Muscle layer of colon (tissue), 2 donors: ENCODE measurements around the gene SLC22A13.

Experiments
- H3K27ac ChIP-seq: one replicate; pipeline ENCODE4 v1.7.0; 2013; ENCODE audit warnings: low read depth, mild to moderate bottlenecking, low read length, moderate library complexity
- H3K27me3 ChIP-seq, 2 donors: one replicate each; pipeline ENCODE4 v1.7.0; 2013; ENCODE audit warnings: low read length in 2 of 2, mild to moderate bottlenecking in 2 of 2; ENCODE audit not compliant: insufficient read depth in 2 of 2, control insufficient read depth in 1 of 2
- H3K36me3 ChIP-seq: one replicate; pipeline ENCODE4 v1.7.0; 2013; ENCODE audit warnings: mild to moderate bottlenecking, low read length; ENCODE audit not compliant: insufficient read depth
- H3K4me1 ChIP-seq: one replicate; pipeline ENCODE4 v1.7.0; 2013; ENCODE audit warnings: mild to moderate bottlenecking, low read length; ENCODE audit not compliant: insufficient read depth
- H3K4me3 ChIP-seq, 2 donors: one replicate each; pipeline ENCODE4 v1.7.0; 2013; ENCODE audit warnings: low read length in 2 of 2, low read depth in 1 of 2, mild to moderate bottlenecking in 1 of 2, moderate library complexity in 1 of 2
- H3K9ac ChIP-seq: one replicate; pipeline ENCODE4 v1.7.0; 2013; ENCODE audit warnings: low read length
- H3K9me3 ChIP-seq: one replicate; pipeline ENCODE4 v1.7.0; 2013; ENCODE audit warnings: mild to moderate bottlenecking, low read length
- donor health status: abdominal sarcoma.
- donor health status: Adenocarcinoma of cecum.

The SLC22A13 gene

DNA sequence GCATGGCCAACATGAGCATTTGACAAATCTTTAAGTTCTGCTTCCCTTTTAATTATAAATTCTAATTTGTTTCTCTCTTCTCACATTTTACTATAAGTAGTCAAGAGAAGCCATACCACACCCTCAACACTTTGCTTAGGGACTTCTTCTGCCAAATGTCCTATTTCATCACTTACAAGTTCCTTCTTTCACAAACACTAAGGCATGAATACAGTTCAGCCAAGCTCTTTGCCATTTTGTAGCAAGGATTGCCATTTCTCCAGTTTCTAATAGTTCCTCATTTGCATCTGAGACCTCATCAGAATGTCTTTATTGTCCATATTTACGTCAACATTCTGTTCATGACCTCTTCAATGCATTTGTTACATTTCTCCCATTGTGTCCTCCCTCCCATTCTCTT is 45.9 kb downstream of the SLC22A13 start:
- Histone ChIP-seq H3K9ac (no peak overlapping the region), H3K9me3 (no peaks in the 10 kb centered on the region), H3K4me3 (no peak overlapping the region), H3K36me3 (no peaks in the 10 kb centered on the region), H3K4me1 (no peaks in the 10 kb centered on the region), H3K27me3 (no peaks in the 10 kb centered on the region), H3K27ac (no peak overlapping the region)

DNA sequence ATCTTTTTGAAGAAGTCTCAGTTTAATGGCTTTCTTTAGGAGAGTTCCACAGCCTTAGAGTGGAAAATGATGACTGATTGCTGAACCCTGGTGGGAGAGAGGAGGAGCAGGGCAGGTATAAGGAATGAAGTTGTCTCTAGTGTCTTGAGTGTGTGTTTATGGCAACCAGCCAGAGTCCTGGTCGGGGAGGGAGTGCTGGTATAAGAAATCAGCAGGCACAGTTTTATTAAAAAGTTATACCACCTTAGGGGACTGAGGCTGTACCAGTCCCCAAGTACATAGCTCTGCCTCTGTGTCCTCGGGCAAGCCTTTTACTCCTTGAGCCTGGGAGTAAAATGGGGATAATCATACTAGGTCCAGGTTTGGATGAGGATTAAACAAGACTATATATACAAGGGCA is 46.3 kb downstream of the SLC22A13 start:
- Histone ChIP-seq H3K27me3 (no peaks in the 10 kb centered on the region), H3K9me3 (no peaks in the 10 kb centered on the region), H3K4me3 (no peak overlapping the region), H3K9ac (no peak overlapping the region), H3K4me1 (no peaks in the 10 kb centered on the region), H3K36me3 (no peaks in the 10 kb centered on the region), H3K27ac (no peak overlapping the region)

DNA sequence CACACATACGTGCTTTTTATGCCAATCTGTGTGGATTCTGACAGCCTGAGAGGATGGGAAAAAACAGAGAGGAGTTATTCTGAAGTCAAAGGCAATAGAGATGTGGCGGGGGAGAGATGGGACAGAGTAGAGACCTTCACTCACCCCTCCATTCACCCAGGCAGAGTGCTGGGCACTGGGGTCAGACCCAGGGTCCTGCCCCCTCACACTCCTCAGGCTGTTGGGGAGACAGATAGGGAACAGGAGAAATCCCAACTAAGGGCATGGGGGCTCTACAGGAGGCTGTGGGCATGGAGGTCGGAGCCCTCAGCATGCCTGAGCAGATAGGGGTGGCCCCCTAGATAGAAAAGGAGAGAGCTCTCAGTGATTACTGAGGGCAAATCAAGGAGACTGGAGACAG is 46.7 kb downstream of the SLC22A13 start:
- Histone ChIP-seq H3K36me3 (no peaks in the 10 kb centered on the region), H3K9ac (no peak overlapping the region), H3K4me1 (no peaks in the 10 kb centered on the region), H3K27me3 (no peaks in the 10 kb centered on the region), H3K27ac (no peak overlapping the region), H3K4me3 (no peak overlapping the region), H3K9me3 (no peaks in the 10 kb centered on the region)

DNA sequence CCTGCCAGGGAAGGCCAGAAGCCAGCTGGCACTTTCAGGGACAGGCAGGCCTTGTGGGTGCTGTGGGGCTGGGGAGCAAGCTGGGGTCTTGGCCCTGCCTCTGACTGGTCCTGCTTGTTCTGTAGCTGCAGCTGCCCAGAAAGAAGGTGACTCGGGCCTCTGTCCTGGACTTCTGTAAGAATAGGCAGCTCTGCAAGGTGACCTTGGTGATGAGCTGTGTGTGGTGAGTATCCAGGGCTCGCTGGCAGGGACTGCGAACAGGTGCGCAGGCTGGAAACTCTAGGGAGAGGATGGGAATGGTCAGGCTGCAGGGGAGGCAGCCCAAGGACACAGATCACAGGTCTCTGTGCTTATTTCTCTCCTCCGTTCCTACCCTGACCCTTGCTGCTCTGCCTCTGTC is 47.7 kb downstream of the SLC22A13 start:
- Histone ChIP-seq H3K9ac (no peak overlapping the region), H3K4me3 (no peak overlapping the region), H3K4me1 (no peaks in the 10 kb centered on the region), H3K27ac (no peak overlapping the region), H3K9me3 (no peaks in the 10 kb centered on the region), H3K36me3 (no peaks in the 10 kb centered on the region), H3K27me3 (no peaks in the 10 kb centered on the region)

DNA sequence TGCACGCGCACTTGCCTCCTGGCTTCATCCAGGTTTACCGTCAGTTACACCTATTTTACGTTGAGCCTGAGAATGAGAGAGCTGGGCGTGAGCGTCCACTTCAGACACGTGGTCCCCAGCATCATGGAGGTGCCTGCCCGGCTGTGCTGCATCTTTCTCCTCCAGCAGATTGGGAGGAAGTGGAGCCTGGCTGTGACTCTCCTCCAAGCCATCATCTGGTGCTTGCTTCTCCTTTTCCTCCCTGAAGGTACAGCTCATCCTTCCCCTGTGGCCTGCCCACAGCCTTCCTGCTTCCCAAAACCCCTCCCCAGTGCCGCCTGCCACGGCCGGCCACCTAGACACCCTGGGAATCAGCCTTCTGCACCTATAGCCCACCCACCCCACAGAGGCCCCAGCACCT is 48.1 kb downstream of the SLC22A13 start:
- H3K36me3 ChIP-seq: no peaks in the 10 kb centered on the region
- H3K4me3 ChIP-seq: no peak overlapping the region
- H3K27me3 ChIP-seq: no peaks in the 10 kb centered on the region
- H3K4me1 ChIP-seq: no peaks in the 10 kb centered on the region
- H3K27ac ChIP-seq: no peak overlapping the region
- H3K9ac ChIP-seq: no peak overlapping the region
- no peaks in the 10 kb centered on the region for H3K9me3 ChIP-seq

DNA sequence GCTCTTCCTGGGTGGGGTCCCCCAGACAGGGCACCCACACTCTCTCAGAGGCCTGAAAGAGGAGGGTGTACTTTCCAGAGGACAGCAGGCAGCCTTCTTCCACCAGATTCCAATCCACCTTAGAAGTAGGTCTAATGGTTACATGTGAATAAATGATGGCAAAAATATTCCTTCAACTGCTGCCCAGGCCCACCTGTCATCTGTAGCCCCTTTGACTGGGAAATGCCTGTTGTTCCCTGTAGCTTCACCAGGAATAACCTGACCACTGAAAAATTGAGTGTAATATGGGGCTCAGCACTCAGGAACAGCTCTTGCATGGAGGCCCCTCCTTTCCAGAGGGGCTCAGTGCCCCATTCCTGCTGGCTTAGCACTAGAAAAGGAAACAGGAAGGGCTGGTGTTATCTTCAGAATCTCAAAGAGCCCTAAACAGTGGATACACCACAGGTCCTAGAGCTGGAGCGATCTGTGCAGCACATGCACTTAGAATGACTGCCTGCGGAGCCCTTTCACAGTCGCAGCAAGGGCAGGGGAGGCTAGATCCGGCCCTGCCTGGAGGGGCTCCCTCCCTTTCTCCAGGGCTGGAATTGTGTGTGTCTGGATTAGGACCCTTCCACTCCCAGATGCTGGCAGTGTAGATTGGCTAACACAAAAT is 48.6 kb downstream of the SLC22A13 start:
- H3K4me3 ChIP-seq: no peak overlapping the region
- H3K9me3 ChIP-seq: no peaks in the 10 kb centered on the region
- no peak overlapping the region for H3K27ac ChIP-seq
- H3K4me1 ChIP-seq: no peaks in the 10 kb centered on the region
- H3K36me3 ChIP-seq: no peaks in the 10 kb centered on the region
- H3K9ac ChIP-seq: no peak overlapping the region
- no peaks in the 10 kb centered on the region for H3K27me3 ChIP-seq

DNA sequence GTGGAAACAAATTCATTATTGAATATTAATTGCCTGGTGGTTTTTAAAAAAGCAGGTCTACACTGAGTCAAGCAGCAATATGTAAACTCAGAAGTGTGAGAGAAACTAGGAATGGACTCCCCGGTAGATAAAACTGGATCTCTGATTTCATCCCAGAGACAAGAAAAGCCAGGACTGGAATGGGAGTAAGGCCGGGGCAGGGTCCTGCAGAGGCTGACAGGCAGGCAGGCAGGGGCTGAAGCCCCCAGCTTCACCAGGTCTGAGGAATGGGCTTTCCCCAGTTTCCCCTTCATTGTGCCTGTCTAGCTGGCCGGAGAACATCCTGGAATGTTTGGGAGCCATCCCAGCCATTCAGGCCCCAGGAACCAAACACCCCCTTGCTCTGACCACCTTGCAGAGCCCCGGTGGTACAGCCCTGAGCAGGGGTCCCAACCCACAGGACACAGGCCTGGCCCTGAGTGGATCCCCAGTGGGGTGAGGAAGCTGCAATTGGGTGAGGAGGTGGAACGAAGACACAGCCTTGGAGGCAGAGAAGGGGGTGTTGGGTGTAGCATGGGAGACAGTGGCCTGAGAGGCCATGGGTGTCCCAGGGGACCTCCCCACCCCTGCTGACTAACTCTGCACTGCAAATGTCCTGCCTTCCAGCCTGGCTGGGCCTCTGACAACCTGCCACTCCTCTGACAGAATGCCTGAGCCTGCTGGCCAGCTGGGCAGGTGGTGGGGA is 49.3 kb downstream of the SLC22A13 start:
- no peak overlapping the region for H3K9ac ChIP-seq
- no peaks in the 10 kb centered on the region for H3K9me3 ChIP-seq
- H3K27ac ChIP-seq: no peak overlapping the region
- H3K36me3 ChIP-seq: no peaks in the 10 kb centered on the region
- H3K27me3 ChIP-seq: no peaks in the 10 kb centered on the region
- H3K4me1 ChIP-seq: no peaks in the 10 kb centered on the region
- no peak overlapping the region for H3K4me3 ChIP-seq

DNA sequence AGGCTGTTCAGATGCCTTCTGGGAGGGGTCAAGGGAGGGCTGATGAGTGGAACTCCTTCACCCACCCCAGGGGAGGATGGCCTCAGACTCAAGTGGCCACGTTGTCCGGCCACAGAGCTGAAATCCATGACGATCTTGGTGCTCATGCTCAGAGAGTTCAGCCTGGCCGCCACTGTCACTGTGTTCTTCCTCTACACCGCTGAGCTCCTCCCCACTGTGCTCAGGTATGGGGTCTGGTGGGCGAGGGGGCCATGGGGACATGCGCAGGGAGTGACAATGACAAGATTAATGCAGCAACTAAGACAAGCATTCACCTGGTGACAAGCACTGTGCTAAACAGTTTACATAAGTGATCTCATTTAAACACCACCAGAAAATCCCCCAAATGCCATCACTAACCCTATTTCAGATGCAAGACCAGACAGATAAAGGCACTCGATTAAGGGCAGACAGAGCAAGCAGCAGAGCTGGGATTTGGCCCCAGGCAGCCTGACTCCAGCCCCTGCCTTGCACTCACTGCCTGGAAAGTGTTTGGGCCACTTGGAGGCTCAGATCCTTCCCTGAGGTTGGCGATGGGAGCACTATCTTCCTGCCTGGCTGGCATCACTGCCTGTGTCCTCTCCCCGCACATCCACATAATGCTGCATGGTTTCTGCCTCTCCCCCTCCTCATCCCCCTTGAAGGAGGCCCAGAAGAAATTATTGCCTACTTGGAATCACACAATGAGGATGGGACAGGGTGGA is 50.0 kb downstream of the SLC22A13 start:
- Histone ChIP-seq H3K27me3 (no peaks in the 10 kb centered on the region), H3K4me3 (no peak overlapping the region), H3K9me3 (no peaks in the 10 kb centered on the region), H3K27ac (no peak overlapping the region), H3K9ac (no peak overlapping the region), H3K36me3 (no peaks in the 10 kb centered on the region), H3K4me1 (no peaks in the 10 kb centered on the region)

DNA sequence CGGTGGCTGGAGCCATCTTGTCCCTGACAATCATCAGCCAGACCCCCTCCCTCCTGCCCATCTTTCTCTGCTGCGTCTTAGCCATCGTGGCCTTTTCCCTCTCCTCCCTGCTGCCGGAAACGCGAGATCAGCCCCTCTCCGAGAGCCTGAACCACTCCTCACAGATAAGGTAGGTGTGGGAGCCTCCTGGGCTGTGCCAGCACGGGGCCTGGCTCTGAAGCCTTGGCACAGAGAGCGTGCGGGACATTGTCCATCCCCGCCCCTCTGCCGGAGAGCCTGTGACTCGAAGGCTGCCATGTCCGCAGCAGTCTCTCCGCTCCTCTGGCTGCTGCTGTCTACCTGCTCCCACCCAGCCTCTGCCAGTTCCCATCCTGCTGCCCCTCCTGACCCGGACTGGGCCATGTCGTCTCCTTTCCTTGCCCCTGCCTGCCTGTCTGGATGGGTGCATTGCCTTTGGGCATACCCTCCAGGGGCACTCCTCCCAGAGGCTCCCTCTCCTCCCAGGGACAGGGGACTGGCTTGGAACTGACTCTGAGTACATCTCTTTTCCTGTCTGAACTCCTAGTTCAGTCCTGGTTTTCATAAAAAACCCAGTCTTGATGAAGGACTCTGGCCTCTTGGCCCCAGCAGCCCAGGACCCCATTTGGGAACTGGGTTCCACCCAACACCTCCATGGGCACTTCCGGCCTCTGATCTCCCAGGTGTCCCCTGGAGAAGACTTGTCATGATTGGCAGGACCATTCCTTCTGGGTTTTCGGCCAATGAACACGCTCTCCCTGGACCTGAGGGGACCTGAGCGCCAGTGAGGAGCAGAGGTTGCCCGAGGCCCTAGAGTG is 51.0 kb downstream of the SLC22A13 start:
- no peak overlapping the region for H3K4me3 ChIP-seq
- no peaks in the 10 kb centered on the region for H3K4me1 ChIP-seq
- no peaks in the 10 kb centered on the region for H3K9me3 ChIP-seq
- no peak overlapping the region for H3K9ac ChIP-seq
- no peak overlapping the region for H3K27ac ChIP-seq
- no peaks in the 10 kb centered on the region for H3K27me3 ChIP-seq
- H3K36me3 ChIP-seq: no peaks in the 10 kb centered on the region

DNA sequence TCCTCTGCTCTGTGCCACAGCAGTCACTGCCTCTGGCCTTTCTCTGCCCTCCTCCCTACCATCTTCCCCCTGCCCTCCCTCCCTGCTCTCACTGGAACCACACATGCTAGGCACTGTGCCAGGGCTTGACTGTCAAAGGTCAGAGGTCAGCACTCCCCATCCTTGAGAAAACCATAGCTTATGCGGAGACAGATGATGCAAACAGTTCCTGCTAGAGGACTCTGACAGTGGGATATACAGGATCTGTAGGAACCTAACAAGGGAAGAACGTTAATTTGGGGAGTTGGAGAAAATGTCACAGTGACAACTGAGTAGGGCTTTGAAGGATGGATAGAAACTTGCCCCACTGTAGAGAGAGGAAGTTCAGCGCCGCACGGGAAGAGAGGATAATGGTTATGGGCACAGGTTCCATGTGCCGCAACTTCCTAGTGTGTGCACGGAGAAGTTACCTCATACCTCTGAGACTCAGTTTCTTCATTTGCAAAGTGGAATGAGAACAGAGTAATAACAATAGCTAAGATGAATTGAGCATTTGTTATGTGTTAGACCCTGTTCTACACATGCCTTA is 51.7 kb downstream of the SLC22A13 start:
- no peak overlapping the region for H3K27ac ChIP-seq
- no peaks in the 10 kb centered on the region for H3K27me3 ChIP-seq
- no peaks in the 10 kb centered on the region for H3K4me1 ChIP-seq
- H3K9ac ChIP-seq: no peak overlapping the region
- no peaks in the 10 kb centered on the region for H3K36me3 ChIP-seq
- H3K9me3 ChIP-seq: no peaks in the 10 kb centered on the region
- H3K4me3 ChIP-seq: no peak overlapping the region
